Astrocyte (in vitro differentiated cells and primary cell): ENCODE data around the gene SMAD4. TPM values are rescaled to one million over a fixed set of nuclear protein-coding genes. Genes with fewer than 3 reads are reported as not detected.

ENCODE experiments used
- DNase-seq: peaks from one replicate; pipeline ENCODE4 v3.0.0-alpha.2; 2010; ENCODE audit warnings: low read depth
- FAIRE-seq: peaks from 2 replicates; lab custom pipeline; 2011; peaks lifted over from hg19 to GRCh38; lab: Jason Lieb, UNC
- H2AFZ ChIP-seq: 2 replicates; pipeline ENCODE4 v1.6.0; 2012; ENCODE audit warnings: low read depth, low read length, inconsistent platforms
- H3K27ac ChIP-seq: 2 replicates; pipeline ENCODE4 v1.5.1; 2011; ENCODE audit warnings: low read depth, low read length, inconsistent platforms
- H3K27me3 ChIP-seq: 2 replicates; pipeline ENCODE4 v1.6.0; 2011; ENCODE audit warnings: low read length, inconsistent platforms; ENCODE audit not compliant: insufficient read depth
- H3K36me3 ChIP-seq: 2 replicates; pipeline ENCODE4 v1.5.1; 2011; ENCODE audit warnings: low read length, inconsistent platforms; ENCODE audit not compliant: insufficient read depth
- H3K4me1 ChIP-seq: 2 replicates; pipeline ENCODE4 v1.5.1; 2011; ENCODE audit warnings: low read length, inconsistent platforms; ENCODE audit not compliant: insufficient read depth
- H3K4me2 ChIP-seq: 2 replicates; pipeline ENCODE4 v1.6.0; 2012; ENCODE audit warnings: low read length, inconsistent platforms
- H3K4me3 ChIP-seq: 2 replicates; pipeline ENCODE4 v1.5.1; 2011; ENCODE audit warnings: low read depth, mild to moderate bottlenecking, low read length, inconsistent platforms; ENCODE audit not compliant: insufficient read depth
- H3K79me2 ChIP-seq: 2 replicates; pipeline ENCODE4 v1.6.0; 2012; ENCODE audit warnings: mild to moderate bottlenecking, low read length, inconsistent platforms; ENCODE audit not compliant: insufficient read depth
- H3K9ac ChIP-seq: 2 replicates; pipeline ENCODE4 v1.6.0; 2012; ENCODE audit warnings: mild to moderate bottlenecking, low read length, inconsistent platforms
- H3K9me3 ChIP-seq: 2 replicates; pipeline ENCODE4 v1.5.1; 2012; ENCODE audit warnings: low read depth, mild to moderate bottlenecking, low read length, inconsistent platforms; ENCODE audit not compliant: insufficient read depth
- H4K20me1 ChIP-seq: 2 replicates; pipeline ENCODE4 v1.6.0; 2012; ENCODE audit warnings: low read length, inconsistent platforms; ENCODE audit not compliant: insufficient read depth
- H3K27ac Mint-ChIP-seq: one replicate; pipeline ENCODE4 v1.8.0; 2021; ENCODE audit warnings: mild to moderate bottlenecking, mixed read lengths; ENCODE audit not compliant: unreplicated experiment
- H3K27me3 Mint-ChIP-seq: one replicate; pipeline ENCODE4 v1.8.0; 2021; ENCODE audit warnings: low read depth, mixed read lengths; ENCODE audit not compliant: unreplicated experiment
- H3K36me3 Mint-ChIP-seq: one replicate; pipeline ENCODE4 v1.8.0; 2021; ENCODE audit warnings: low read depth, mixed read lengths; ENCODE audit not compliant: unreplicated experiment
- H3K4me1 Mint-ChIP-seq: one replicate; pipeline ENCODE4 v1.8.0; 2021; ENCODE audit warnings: low read depth, mixed read lengths; ENCODE audit not compliant: unreplicated experiment
- H3K4me3 Mint-ChIP-seq: one replicate; pipeline ENCODE4 v1.8.0; 2021; ENCODE audit warnings: mild to moderate bottlenecking, moderate library complexity, mixed read lengths; ENCODE audit not compliant: unreplicated experiment
- H3K9me3 Mint-ChIP-seq: one replicate; pipeline ENCODE4 v1.8.0; 2021; ENCODE audit warnings: mild to moderate bottlenecking, mixed read lengths; ENCODE audit not compliant: unreplicated experiment
- EZH2 ChIP-seq: IDR thresholded peaks from 2 replicates; pipeline ENCODE4 v1.6.1; 2012; ENCODE audit warnings: mild to moderate bottlenecking, low read length, inconsistent platforms; ENCODE audit not compliant: insufficient read depth
- total RNA-seq: library from RNA; stranded (reverse); gene quantifications from 2 replicates; pipeline ENCODE4 v1.2.1, GENCODE V29; 2021
- TF ChIP-seq, protein P1 (sequence below): IDR thresholded peaks from 2 replicates; pipeline ENCODE4 v1.5.1; 2011; ENCODE audit warnings: low read depth, mild to moderate bottlenecking, inconsistent platforms, low read length, moderate library complexity; ENCODE audit not compliant: insufficient read depth

The SMAD4 gene
- total RNA-seq, 1 donor from 2014 or later: 87.7 TPM

- peaks cover 4% of the 10 kb centered on the region for H3K4me1 ChIP-seq
- H3K4me1 Mint-ChIP-seq: peaks cover 2% of the 10 kb centered on the region
- no peaks in the 10 kb centered on the region for H3K79me2 ChIP-seq
- DNase-seq (no peak), FAIRE-seq (no peak)
- H3K27me3 ChIP-seq: no peaks in the 10 kb centered on the region
- no peak overlapping the region for H3K4me3 ChIP-seq
- no peaks in the 10 kb centered on the region for H4K20me1 ChIP-seq
- H3K36me3 Mint-ChIP-seq: peaks cover 2% of the 10 kb centered on the region
- H2AFZ ChIP-seq: no peak overlapping the region
- H3K27ac Mint-ChIP-seq: no peak overlapping the region
- H3K4me2 ChIP-seq: no peak overlapping the region
- TF ChIP-seq, protein P1, sequence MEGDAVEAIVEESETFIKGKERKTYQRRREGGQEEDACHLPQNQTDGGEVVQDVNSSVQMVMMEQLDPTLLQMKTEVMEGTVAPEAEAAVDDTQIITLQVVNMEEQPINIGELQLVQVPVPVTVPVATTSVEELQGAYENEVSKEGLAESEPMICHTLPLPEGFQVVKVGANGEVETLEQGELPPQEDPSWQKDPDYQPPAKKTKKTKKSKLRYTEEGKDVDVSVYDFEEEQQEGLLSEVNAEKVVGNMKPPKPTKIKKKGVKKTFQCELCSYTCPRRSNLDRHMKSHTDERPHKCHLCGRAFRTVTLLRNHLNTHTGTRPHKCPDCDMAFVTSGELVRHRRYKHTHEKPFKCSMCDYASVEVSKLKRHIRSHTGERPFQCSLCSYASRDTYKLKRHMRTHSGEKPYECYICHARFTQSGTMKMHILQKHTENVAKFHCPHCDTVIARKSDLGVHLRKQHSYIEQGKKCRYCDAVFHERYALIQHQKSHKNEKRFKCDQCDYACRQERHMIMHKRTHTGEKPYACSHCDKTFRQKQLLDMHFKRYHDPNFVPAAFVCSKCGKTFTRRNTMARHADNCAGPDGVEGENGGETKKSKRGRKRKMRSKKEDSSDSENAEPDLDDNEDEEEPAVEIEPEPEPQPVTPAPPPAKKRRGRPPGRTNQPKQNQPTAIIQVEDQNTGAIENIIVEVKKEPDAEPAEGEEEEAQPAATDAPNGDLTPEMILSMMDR: no peak
- no peak for TF ChIP-seq EZH2
- no peaks in the 10 kb centered on the region for H3K36me3 ChIP-seq
- H3K9me3 ChIP-seq: no peaks in the 10 kb centered on the region
- H3K27me3 Mint-ChIP-seq: peaks cover 2% of the 10 kb centered on the region
- no peaks in the 10 kb centered on the region for H3K9me3 Mint-ChIP-seq
- H3K9ac ChIP-seq: no peak overlapping the region
- H3K27ac ChIP-seq: no peak overlapping the region
- no peak overlapping the region for H3K4me3 Mint-ChIP-seq
These were observed 19.8 kb upstream of the SMAD4 start for GRCh38 chr18:51010218-51010617.

DNA sequence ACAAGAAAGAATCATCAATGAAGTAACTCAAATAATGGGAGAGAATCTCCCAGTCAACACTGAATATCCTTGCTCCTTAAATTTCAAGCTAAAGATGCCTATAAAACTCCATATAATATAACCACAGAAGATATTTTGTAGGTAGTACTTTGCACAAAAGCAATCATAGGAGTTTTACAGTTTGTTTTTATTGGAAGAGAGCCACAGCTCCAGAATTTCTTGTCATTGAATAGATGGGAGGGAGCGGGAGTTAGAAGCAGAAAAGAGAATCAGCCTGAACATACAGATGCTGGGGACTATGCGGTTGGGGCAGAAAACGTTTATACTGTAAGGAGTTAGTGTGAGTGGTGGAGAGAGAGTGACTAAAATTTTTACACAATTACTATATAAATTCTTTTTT, 18.3 kb upstream of the SMAD4 start:
- H3K27me3 ChIP-seq: no peaks in the 10 kb centered on the region
- H3K27ac ChIP-seq: no peak overlapping the region
- DNase-seq (no peak), FAIRE-seq (no peak)
- H3K4me2 ChIP-seq: no peak overlapping the region
- H3K9me3 ChIP-seq: no peaks in the 10 kb centered on the region
- H3K4me1 Mint-ChIP-seq: peaks cover 2% of the 10 kb centered on the region
- H3K4me3 ChIP-seq: no peak overlapping the region
- H3K27ac Mint-ChIP-seq: no peak overlapping the region
- peaks cover 2% of the 10 kb centered on the region for H3K27me3 Mint-ChIP-seq
- no peaks in the 10 kb centered on the region for H3K36me3 ChIP-seq
- no peaks in the 10 kb centered on the region for H4K20me1 ChIP-seq
- H3K36me3 Mint-ChIP-seq: peaks cover 2% of the 10 kb centered on the region
- peaks cover 4% of the 10 kb centered on the region for H3K4me1 ChIP-seq
- TF ChIP-seq EZH2: no peak
- TF ChIP-seq, protein P1: no peak
- H3K9ac ChIP-seq: no peak overlapping the region
- no peaks in the 10 kb centered on the region for H3K79me2 ChIP-seq
- no peak overlapping the region for H3K4me3 Mint-ChIP-seq
- no peaks in the 10 kb centered on the region for H3K9me3 Mint-ChIP-seq
- H2AFZ ChIP-seq: no peak overlapping the region

GRCh38 chr18:51012441-51012840, 17.6 kb upstream of the SMAD4 start:
- Mint-ChIP-seq H3K4me3 (no peak overlapping the region), H3K36me3 (peaks cover 5% of the 10 kb centered on the region)
- no peak for FAIRE-seq

More at GRCh38 chr18:51012441-51012840, 17.6 kb upstream of the SMAD4 start:
- H3K36me3 ChIP-seq: no peaks in the 10 kb centered on the region
- H3K79me2 ChIP-seq: no peaks in the 10 kb centered on the region
- H3K4me3 ChIP-seq: no peak overlapping the region
- TF ChIP-seq, protein P1: no peak
- no peak for TF ChIP-seq EZH2
- H3K27me3 ChIP-seq: no peaks in the 10 kb centered on the region
- H2AFZ ChIP-seq: no peak overlapping the region
- DNase-seq: no peak
- Mint-ChIP-seq H3K27me3 (peaks cover 2% of the 10 kb centered on the region), H3K27ac (no peak overlapping the region), H3K4me1 (peaks cover 2% of the 10 kb centered on the region), H3K9me3 (no peaks in the 10 kb centered on the region)
- no peak overlapping the region for H3K27ac ChIP-seq
- H3K4me2 ChIP-seq: no peak overlapping the region
- no peaks in the 10 kb centered on the region for H3K9me3 ChIP-seq
- H3K9ac ChIP-seq: no peak overlapping the region
- peaks cover 4% of the 10 kb centered on the region for H3K4me1 ChIP-seq
- H4K20me1 ChIP-seq: no peaks in the 10 kb centered on the region
